Measurements from ENCODE around the gene SP3.

SP3 gene

GRCh38 chr2:173966274-173967098, 1.3 kb upstream of the SP3 start:
- DNase-seq: no peak

GRCh38 chr2:173964565-173965371, 405 bp downstream of the SP3 start:
- peak; percentile 92 for DNase-seq

GRCh38 chr2:173963817-173964564, 1.2 kb downstream of the SP3 start:
- DNase-seq: peak; percentile 89

DNA sequence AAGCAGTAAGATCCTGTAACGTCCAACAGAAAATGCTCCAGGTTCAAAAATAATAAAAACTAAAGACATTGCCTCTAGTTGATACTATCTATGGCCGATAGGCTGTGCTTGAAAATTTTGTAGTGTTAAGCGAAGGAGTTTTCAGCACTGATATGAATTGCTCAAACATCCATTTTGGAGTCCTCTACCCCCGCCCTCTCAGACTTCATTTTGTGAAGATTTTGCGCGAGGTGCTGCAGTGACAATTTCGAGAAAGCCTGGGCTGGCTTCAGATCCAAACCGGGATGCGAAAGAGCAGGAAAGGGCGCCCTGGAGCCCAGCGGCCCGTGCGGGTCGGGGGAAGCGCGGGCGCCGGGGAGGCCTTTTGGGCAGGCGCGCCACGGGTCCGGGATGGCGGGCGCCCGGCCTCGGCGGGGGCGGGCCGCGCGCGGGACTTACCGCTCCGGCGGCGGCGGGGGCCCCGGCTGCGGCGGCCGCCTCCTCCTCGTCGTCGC, 1.8 kb downstream of the SP3 start:
- DNase-seq: peak; percentile 78

- no peak for DNase-seq
These were observed 2.5 kb downstream of the SP3 start for GRCh38 chr2:173962583-173963110.

DNA sequence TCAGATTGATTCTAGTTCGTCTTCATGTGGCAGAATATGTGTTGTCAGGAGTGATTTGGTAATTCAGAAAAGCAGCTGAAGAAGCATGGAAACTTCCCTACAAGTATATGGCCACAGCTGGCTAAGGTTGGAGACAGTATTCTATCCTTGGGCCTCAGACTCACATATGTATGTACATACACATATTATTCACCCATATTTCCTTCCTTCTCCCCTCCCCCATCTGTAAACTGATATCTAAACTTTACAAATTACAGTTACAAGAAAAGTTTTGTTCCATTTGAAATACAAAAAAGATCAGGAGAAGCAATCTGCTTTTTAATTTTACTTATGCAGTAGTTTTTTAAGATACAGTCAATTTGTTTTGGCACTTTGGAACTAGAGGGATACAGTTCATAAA, 3.1 kb downstream of the SP3 start:
- DNase-seq: no peak

GRCh38 chr2:173961346-173961705, 3.8 kb downstream of the SP3 start:
- peak; percentile 66 for DNase-seq

- no peak for DNase-seq
These were observed 5.3 kb downstream of the SP3 start for GRCh38 chr2:173959909-173960308.

DNA sequence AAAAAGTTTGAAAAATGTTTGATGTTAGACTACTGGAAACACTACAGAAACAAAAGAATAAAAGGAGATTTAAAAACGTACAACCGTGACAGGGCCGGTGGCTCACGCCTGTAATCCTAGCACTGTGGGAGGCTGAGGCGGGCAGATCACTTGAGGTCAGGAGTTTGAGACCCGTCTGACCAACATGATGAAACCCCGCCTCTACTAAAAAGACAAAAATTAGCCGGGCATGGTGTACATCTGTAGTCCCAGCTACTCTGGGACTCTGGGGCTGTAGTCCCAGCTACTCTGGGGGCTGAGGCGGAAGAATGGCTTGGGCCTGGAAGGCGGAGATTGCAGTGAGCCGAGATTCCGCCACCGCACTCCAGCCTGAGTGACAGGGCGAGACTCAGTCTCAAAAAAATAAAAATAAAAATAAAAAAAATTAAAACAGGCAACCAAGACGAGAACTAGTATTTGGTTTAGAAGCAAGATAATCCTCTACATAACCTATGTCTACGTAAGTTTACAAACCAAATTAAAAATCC, 5.8 kb downstream of the SP3 start:
- DNase-seq: no peak

GRCh38 chr2:173958198-173958846, 6.9 kb downstream of the SP3 start:
- DNase-seq: no peak

DNA sequence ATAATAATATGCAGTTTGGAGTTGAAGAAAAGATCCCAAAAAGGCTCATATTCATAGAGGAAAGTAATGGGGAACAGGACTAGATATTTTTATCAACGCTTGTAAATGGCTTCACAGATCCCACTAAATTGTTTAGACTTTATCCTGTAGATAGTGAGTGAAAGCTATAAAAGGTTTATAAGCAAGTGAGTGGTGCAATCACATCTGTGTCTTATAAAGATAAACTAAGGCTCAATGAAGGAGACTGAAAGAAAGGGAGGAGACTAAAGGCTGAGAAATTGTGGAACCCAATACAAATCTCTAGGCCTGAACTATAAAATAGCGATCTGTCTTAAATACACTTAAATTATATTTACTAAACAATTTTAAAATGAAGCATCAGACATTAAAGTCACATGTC, 7.7 kb downstream of the SP3 start:
- DNase-seq: no peak

- DNase-seq: no peak
These were observed 8.7 kb downstream of the SP3 start for GRCh38 chr2:173956454-173956853.

DNA sequence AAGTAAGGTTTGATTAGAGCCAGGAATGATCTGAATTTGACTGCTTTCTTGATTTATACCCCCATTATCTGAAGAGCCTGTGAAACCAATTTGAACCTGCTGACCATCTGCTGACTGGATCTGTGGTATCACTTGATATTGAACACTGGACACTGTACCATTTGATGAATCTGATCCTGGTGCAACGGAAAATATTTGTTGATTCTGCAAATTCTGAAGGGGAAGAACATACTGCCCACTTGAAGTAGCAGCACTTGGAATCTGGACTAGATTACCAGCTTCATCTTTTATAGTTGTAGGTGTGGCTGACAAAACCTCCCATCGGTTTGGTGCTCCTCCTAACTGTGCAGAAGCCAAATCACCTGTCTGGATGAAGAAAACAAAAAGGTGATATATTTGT, 9.3 kb downstream of the SP3 start:
- no peak for DNase-seq

GRCh38 chr2:173955004-173955403, 10.2 kb downstream of the SP3 start:
- DNase-seq: no peak

DNA sequence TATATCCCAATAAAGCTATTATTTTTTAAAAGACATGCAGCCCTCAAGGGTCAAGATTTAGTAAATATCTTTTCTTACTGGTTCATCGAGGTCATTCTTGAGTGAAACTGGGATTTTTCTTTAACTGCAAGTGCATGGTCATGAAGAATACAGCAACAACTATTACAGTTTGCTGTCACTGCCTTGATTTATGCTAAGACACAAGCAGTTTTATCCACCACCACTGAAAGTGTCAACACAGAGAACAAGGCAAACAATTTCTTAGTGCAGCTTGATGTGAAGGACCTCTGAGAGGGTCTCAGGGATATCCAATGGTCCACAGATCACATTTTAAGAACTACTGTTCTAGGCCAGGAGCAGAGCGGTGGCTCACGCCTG, 12.1 kb downstream of the SP3 start:
- no peak for DNase-seq

DNA sequence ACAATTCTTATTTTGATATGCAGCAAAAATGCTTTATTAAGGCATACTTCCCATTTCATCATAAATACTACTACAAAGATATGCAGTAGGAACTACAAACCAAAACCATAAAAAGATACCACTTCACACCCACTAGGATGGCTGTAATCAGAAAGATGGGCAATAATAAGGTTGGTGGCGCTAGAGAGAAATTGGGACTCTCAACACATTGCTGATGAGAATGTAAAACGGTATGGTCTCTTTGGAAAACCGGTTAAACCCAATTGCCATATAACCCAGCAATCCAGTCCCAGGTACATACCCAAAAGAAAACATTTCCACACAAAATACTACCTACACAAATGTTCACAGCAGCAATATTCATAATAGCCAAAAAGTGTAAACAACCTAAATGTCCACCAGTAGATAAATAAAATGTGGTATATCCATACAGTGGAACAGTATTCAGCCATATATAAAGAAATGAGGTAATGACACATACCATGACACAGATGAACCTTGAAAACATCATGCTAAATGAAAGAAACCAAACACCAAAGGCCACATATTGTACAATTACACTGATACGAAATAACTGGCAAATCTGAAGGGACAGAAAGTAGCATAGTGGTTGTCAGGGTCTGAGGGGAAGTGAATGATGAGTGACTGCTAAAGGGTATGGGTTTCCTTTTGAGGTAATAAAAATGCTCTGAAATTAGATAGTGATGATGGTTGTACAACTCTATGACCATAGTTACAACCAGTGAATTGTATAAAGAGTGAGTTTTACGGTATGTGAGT, 12.7 kb downstream of the SP3 start:
- no peak for DNase-seq

- no peak for DNase-seq
These were observed 16.3 kb downstream of the SP3 start for GRCh38 chr2:173948842-173949241.

DNA sequence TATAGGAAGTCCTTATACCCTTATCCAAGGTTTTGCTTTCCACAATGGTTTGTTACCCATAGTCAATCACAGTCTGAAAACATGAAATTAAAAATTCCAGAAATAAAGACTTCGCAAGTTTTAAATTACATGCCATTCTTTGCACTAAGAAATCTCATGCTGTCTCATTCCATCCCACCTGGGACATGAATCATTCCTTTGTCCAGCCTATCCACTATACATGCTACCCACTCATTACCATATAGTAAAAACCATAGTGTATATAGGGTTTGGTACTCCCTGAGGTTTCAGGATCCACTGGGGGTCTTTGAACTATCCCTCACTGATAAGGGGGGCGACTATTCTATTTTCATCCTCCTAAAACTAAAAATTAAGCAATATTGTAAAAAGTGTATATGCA, 17.0 kb downstream of the SP3 start:
- DNase-seq: no peak

DNA sequence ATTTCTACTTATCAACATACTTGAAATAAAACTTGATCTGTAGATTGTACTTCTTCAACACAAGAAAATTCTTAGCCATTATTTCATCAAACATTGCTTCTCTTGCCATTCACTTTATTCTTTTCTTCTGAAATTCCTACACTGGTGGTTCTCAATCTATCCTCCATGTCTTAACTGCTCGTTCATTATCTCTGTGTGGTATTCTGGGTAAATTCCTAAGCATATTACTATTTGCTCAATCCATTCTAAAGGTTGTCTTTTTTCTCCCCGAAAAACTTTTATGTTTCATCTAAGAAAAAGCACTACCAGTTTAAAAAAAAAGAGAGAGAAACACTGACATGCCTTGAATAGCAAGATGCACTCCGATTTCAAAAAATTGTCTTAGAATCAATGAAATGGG, 18.0 kb downstream of the SP3 start:
- no peak for DNase-seq

DNA sequence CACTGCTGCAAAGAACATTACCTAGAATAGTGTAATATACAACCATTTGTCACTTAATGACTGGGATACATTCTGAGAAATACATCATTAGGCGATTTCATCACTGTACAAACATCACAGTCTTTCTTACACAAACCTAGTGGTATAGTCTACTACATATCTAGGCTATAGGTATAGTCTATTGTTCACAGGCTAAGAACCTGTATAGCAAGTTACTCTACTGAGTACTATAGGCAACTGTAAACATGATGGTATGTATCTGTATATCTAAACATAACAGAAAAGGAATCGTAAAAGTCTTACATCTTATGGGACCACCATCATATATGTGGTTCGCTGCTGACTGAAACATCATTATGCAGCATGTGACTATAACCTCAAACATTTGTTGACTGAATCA, 21.4 kb downstream of the SP3 start:
- no peak for DNase-seq

DNA sequence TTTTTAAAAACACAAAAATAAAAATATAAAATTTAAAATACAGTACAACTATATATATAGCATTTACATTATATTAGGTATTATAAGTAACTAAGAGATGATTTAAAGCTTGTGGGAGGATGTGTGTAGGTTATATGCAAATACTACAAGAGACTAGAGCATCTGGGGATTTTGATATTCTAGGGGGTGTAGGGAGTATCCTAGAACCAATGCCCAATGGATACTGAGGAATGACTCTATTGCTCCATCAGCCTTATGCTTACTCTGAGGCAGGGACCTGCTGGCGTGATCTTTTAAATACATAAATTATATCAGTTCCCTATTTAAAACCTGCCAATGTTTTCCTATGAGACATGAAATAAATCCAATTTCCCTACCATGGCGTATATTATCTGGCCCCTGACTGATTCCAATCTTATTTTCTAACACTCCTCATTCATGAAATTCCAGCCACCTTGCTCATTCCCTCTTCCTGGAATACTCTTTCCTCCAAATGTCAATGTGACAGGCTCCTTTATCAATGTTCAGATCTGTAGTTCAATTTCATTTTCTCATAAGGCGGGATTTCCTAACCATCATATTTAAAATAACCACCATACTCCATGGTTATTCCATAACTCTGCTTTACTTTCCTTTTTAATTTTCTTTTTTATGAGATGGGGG, 22.2 kb downstream of the SP3 start:
- DNase-seq: peak; percentile 44
